ENCODE data around the gene CNBD2.

DNA sequence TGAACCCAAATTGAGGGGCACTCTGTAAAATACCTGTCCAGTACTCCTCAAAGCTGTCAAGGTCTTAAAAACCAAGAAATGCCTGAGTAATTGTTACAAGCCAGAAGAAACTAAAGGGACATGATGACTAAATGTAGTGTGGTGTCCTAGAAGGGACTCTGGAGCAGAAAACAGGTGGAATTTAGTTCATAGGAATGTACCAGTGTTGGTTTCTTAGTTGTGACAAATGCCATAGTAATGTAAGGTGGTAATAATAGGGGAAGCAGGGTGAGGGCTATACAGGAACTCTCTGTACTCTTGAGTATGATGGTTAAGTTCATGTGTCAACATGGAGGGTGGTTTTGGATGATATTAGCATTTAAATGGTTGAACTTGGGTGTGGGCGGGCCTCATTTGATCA is 92.3 kb downstream of the CNBD2 start:
- TF ChIP-seq, protein P1, sequence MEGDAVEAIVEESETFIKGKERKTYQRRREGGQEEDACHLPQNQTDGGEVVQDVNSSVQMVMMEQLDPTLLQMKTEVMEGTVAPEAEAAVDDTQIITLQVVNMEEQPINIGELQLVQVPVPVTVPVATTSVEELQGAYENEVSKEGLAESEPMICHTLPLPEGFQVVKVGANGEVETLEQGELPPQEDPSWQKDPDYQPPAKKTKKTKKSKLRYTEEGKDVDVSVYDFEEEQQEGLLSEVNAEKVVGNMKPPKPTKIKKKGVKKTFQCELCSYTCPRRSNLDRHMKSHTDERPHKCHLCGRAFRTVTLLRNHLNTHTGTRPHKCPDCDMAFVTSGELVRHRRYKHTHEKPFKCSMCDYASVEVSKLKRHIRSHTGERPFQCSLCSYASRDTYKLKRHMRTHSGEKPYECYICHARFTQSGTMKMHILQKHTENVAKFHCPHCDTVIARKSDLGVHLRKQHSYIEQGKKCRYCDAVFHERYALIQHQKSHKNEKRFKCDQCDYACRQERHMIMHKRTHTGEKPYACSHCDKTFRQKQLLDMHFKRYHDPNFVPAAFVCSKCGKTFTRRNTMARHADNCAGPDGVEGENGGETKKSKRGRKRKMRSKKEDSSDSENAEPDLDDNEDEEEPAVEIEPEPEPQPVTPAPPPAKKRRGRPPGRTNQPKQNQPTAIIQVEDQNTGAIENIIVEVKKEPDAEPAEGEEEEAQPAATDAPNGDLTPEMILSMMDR (conservative IDR thresholded peaks at IDR 0.05; ENCODE audit: low read depth, low read length), result no peak
- TF ChIP-seq EZH2 (IDR thresholded peaks at IDR 0.05; ENCODE audit: borderline replicate concordance, low read depth, low read length, poor library complexity, severe bottlenecking), result no peak

Data from A673 (cell line).